C4-2B (cell line): ENCODE data around the gene MAMSTR.
"Not testable (repeated sequence)": the region's sequence is repeated elsewhere in the genome, so short reads cannot be mapped to it uniquely, and the experiment has no call there.

Source experiments
- H3K27ac ChIP-seq: fragments of 450-650 bp; 2 replicates; pipeline ENCODE4 v1.5.1; 2017
- CTCF ChIP-seq: fragments of 450-650 bp; conservative IDR thresholded peaks from 2 replicates; pipeline ENCODE4 v1.5.1; 2017; ENCODE audit warnings: mild to moderate bottlenecking
- ZFX ChIP-seq: fragments of 450-650 bp; IDR thresholded peaks from 2 replicates; pipeline ENCODE4 v1.6.1; 2017

MAMSTR gene

GRCh38 chr19:48720613-48721296 is 1.2 kb upstream of the MAMSTR start:
- H3K27ac ChIP-seq, result peak overlapping the region; percentile 69
- no peak for TF ChIP-seq CTCF
- TF ChIP-seq ZFX, result no peak

- no peak for TF ChIP-seq ZFX
- no peak for TF ChIP-seq CTCF
- H3K27ac ChIP-seq, result no peak overlapping the region; the same call in 1 of the 2 replicates
Measured at GRCh38 chr19:48720251-48720612, 707 bp upstream of the MAMSTR start.

- H3K27ac ChIP-seq, result no peak overlapping the region
- no peak for TF ChIP-seq CTCF
- no peak for TF ChIP-seq ZFX
Measured at GRCh38 chr19:48718711-48719231, 754 bp downstream of the MAMSTR start.

- not testable (repeated sequence) for H3K27ac ChIP-seq
Measured at GRCh38 chr19:48718106-48718505, 1.4 kb downstream of the MAMSTR start.

GRCh38 chr19:48716562-48717291 is 2.8 kb downstream of the MAMSTR start:
- TF ChIP-seq CTCF (no peak), ZFX (no peak)
- no peak overlapping the region for H3K27ac ChIP-seq

- TF ChIP-seq CTCF (no peak), ZFX (no peak)
- no peak overlapping the region for H3K27ac ChIP-seq
Measured at GRCh38 chr19:48715681-48716171, 3.8 kb downstream of the MAMSTR start.

- peak overlapping the region; percentile 76 for H3K27ac ChIP-seq
- TF ChIP-seq ZFX (no peak), CTCF (no peak)
Measured at GRCh38 chr19:48714759-48715675, 4.5 kb downstream of the MAMSTR start.
